OCI-LY1 (cell line): ENCODE data around the gene LRRC71.

ENCODE experiments used
- H2AFZ ChIP-seq: fragments of 200-600 bp; sonication (generic), shearing (Covaris generic); 2 replicates; pipeline ENCODE4 v1.6.0; 2014; ENCODE audit warnings: antibody characterized with exemption, mild to moderate bottlenecking, low read length
- H3F3A ChIP-seq: fragments of 200-600 bp; sonication (generic), shearing (Covaris generic); 2 replicates; pipeline ENCODE4 v1.6.0; 2014; ENCODE audit warnings: mild to moderate bottlenecking, antibody characterized with exemption, low read length, moderate library complexity; ENCODE audit not compliant: insufficient read depth
- H3K27ac ChIP-seq: fragments of 200-600 bp; sonication (generic); 2 replicates; pipeline ENCODE4 v1.5.1; 2014; ENCODE audit warnings: low read length, mixed run types, mild to moderate bottlenecking, low read depth; ENCODE audit not compliant: poor library complexity, severe bottlenecking
- H3K27me3 ChIP-seq: fragments of 200-600 bp; sonication (generic); 2 replicates; pipeline ENCODE4 v1.6.0; 2014; ENCODE audit warnings: antibody characterized with exemption, mild to moderate bottlenecking, low read length, moderate library complexity; ENCODE audit not compliant: insufficient read depth
- H3K36me3 ChIP-seq: fragments of 200-600 bp; sonication (generic); 2 replicates; pipeline ENCODE4 v1.6.1; 2014; ENCODE audit warnings: mild to moderate bottlenecking, antibody characterized with exemption, low read length, moderate library complexity, mixed read lengths; ENCODE audit not compliant: insufficient read depth
- H3K4me1 ChIP-seq: fragments of 200-600 bp; sonication (generic); 2 replicates; pipeline ENCODE4 v1.5.1; 2014; ENCODE audit warnings: mild to moderate bottlenecking, low read length, moderate library complexity; ENCODE audit not compliant: insufficient read depth, severe bottlenecking
- H3K4me2 ChIP-seq: fragments of 200-600 bp; sonication (generic), shearing (Covaris generic); 2 replicates; pipeline ENCODE4 v1.6.1; 2014; ENCODE audit warnings: low read length
- H3K4me3 ChIP-seq: fragments of 200-600 bp; sonication (generic); 2 replicates; pipeline ENCODE4 v1.5.1; 2014; ENCODE audit warnings: low read length, low read depth, mild to moderate bottlenecking, mixed read lengths; ENCODE audit not compliant: poor library complexity, severe bottlenecking
- H3K79me2 ChIP-seq: fragments of 200-600 bp; shearing (Covaris generic); 2 replicates; pipeline ENCODE4 v1.6.1; 2016; ENCODE audit warnings: mixed run types, low read length, mixed read lengths; ENCODE audit not compliant: insufficient read depth
- H3K9ac ChIP-seq: fragments of 200-600 bp; sonication (generic), shearing (Covaris generic); 2 replicates; pipeline ENCODE4 v1.6.1; 2014; ENCODE audit warnings: mild to moderate bottlenecking, low read length, mixed read lengths
- H3K9me2 ChIP-seq: fragments of 200-600 bp; sonication (generic), shearing (Covaris generic); 2 replicates; pipeline ENCODE4 v1.6.1; 2014; ENCODE audit warnings: low read depth, mild to moderate bottlenecking, low read length, mixed read lengths
- H3K9me3 ChIP-seq: fragments of 200-600 bp; shearing (Covaris generic); 2 replicates; pipeline ENCODE4 v1.6.1; 2014; ENCODE audit warnings: low read length, mixed read lengths
- H4K20me1 ChIP-seq: fragments of 200-600 bp; sonication (generic), shearing (Covaris generic); 2 replicates; pipeline ENCODE4 v1.6.0; 2016; ENCODE audit warnings: mild to moderate bottlenecking, low read length; ENCODE audit not compliant: insufficient read depth
- CTCF ChIP-seq: fragments of 200-600 bp; sonication (generic), shearing (Covaris generic); IDR thresholded peaks from 2 replicates; pipeline ENCODE4 v1.5.1; 2017; ENCODE audit warnings: mild to moderate bottlenecking, antibody characterized with exemption, low read length, moderate library complexity, mixed read lengths
- EZH2 ChIP-seq: fragments of 200-600 bp; sonication (generic), shearing (Covaris generic); IDR thresholded peaks from 2 replicates; pipeline ENCODE4 v1.8.0; 2017; ENCODE audit warnings: borderline replicate concordance, mixed run types, mild to moderate bottlenecking, antibody characterized with exemption, low read length, moderate library complexity, mixed read lengths

The LRRC71 gene

DNA sequence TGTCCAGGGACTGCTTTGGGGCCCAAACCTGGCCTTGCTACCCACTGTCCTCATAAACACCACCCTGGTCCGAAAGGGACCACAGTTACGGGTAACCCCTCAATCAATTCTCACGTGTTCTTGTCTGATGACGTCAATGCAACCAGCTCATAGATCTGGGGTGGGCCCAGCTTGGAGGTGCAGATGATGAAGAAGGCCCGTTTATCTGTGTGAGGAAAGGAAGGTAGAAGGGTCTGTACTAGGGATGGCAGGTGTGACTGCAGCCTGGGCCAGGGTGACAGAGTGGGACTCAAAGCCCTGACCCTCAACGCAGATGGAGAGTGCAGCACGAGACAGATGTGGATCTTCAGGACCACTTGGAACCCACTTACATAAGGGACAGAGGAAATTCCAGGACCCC, 22.1 kb downstream of the LRRC71 start:
- H3K4me1 ChIP-seq, result no peaks in the 10 kb centered on the region
- 0 out of 2 replicates have a peak, but pooled peaks cover 5% of the 10 kb centered on the region for H3K27me3 ChIP-seq
- no peaks in the 10 kb centered on the region for H3F3A ChIP-seq
- H3K9me3 ChIP-seq, result no peaks in the 10 kb centered on the region
- no peak overlapping the region for H3K9ac ChIP-seq
- H3K9me2 ChIP-seq, result no peaks in the 10 kb centered on the region
- H3K4me3 ChIP-seq, result no peak overlapping the region
- H2AFZ ChIP-seq, result no peak overlapping the region
- no peaks in the 10 kb centered on the region for H3K79me2 ChIP-seq
- H3K36me3 ChIP-seq, result no peaks in the 10 kb centered on the region
- H3K27ac ChIP-seq, result no peak overlapping the region
- no peak for TF ChIP-seq CTCF
- no peak for TF ChIP-seq EZH2
- no peak overlapping the region for H3K4me2 ChIP-seq
- no peaks in the 10 kb centered on the region for H4K20me1 ChIP-seq

- no peak overlapping the region for H3K4me2 ChIP-seq
- no peaks in the 10 kb centered on the region for H3K9me3 ChIP-seq
- TF ChIP-seq EZH2 (no peak), CTCF (no peak)
- no peaks in the 10 kb centered on the region for H3K79me2 ChIP-seq
- H3K36me3 ChIP-seq, result no peaks in the 10 kb centered on the region
- no peaks in the 10 kb centered on the region for H3K9me2 ChIP-seq
- H3K9ac ChIP-seq, result no peak overlapping the region
- H3K27ac ChIP-seq, result no peak overlapping the region
- H2AFZ ChIP-seq, result no peak overlapping the region
- no peaks in the 10 kb centered on the region for H3K4me1 ChIP-seq
- no peak overlapping the region for H3K4me3 ChIP-seq
- 0 out of 2 replicates have a peak, but pooled peaks cover 5% of the 10 kb centered on the region for H3K27me3 ChIP-seq
- no peaks in the 10 kb centered on the region for H3F3A ChIP-seq
- H4K20me1 ChIP-seq, result no peaks in the 10 kb centered on the region
Observed at GRCh38 chr1:156943756-156944155, 23.3 kb downstream of the LRRC71 start.

DNA sequence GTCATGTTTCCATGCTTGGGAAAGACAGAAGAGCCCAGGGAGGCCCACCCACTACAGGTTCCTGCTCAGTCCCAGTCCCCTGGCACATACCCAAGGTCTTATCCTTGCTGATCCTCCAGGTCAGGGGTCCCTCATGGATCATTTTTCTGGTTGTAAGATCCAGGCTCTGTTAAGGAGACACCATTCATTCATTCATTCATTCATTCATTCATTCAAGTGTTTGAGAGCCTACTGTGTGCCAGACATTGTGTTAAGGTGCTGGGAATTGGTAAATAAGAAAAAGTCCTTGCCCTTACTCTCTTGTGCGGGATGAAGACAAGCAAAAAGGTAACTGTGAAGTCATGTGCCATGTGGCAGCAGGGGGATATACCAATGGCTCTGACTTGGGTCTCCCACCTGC, 23.8 kb downstream of the LRRC71 start:
- Histone ChIP-seq H3K36me3 (no peaks in the 10 kb centered on the region), H3K27ac (no peak overlapping the region), H3K9me3 (no peaks in the 10 kb centered on the region), H3K4me3 (no peak overlapping the region), H3K9ac (no peak overlapping the region), H4K20me1 (no peaks in the 10 kb centered on the region), H3K79me2 (no peaks in the 10 kb centered on the region), H3K27me3 (0 out of 2 replicates have a peak, but pooled peaks cover 5% of the 10 kb centered on the region), H3K4me1 (no peaks in the 10 kb centered on the region), H3K9me2 (no peaks in the 10 kb centered on the region), H3F3A (no peaks in the 10 kb centered on the region), H3K4me2 (no peak overlapping the region), H2AFZ (no peak overlapping the region)
- no peak for TF ChIP-seq CTCF
- no peak for TF ChIP-seq EZH2
